Erythroblast (primary cell): Measurements from ENCODE around the gene SPAG16.
"Not testable (repeated sequence)": the region's sequence is repeated elsewhere in the genome, so short reads cannot be mapped to it uniquely, and the experiment has no call there.

Source experiments
- DNase-seq, 2 experiments: peaks; one replicate each; lab custom pipeline; 2025; lab: John Stamatoyannopoulos, UW
- GATA1 ChIP-seq: IDR thresholded peaks from 2 replicates; pipeline ENCODE4 v1.6.1; 2011; ENCODE audit warnings: low read depth, mild to moderate bottlenecking, control low read depth, low read length, moderate library complexity
- POLR2A ChIP-seq: IDR thresholded peaks from 2 replicates; pipeline ENCODE4 v1.6.1; 2011; ENCODE audit warnings: mild to moderate bottlenecking, low read length

The SPAG16 gene

GRCh38 chr2:213696442-213696841, 412.2 kb downstream of the SPAG16 start:
- no peak for DNase-seq
- TF ChIP-seq POLR2A (no peak), GATA1 (no peak)

GRCh38 chr2:213701365-213701764, 417.1 kb downstream of the SPAG16 start:
- not testable (repeated sequence) for DNase-seq

- no peak for DNase-seq
- no peak for TF ChIP-seq GATA1
Observed at GRCh38 chr2:213703406-213704098, 419.3 kb downstream of the SPAG16 start.

- no peak for DNase-seq
- TF ChIP-seq GATA1 (no peak), POLR2A (no peak)
Observed at GRCh38 chr2:213710164-213710563, 425.9 kb downstream of the SPAG16 start.

- DNase-seq, result not testable (repeated sequence)
Observed at GRCh38 chr2:213718411-213718810, 434.1 kb downstream of the SPAG16 start.

- DNase-seq, result no peak
- TF ChIP-seq POLR2A (no peak), GATA1 (no peak)
Observed at GRCh38 chr2:213722565-213722964, 438.3 kb downstream of the SPAG16 start.

GRCh38 chr2:213723041-213723560, 438.8 kb downstream of the SPAG16 start:
- TF ChIP-seq POLR2A (no peak), GATA1 (no peak)
- no peak for DNase-seq

- TF ChIP-seq GATA1 (no peak), POLR2A (no peak)
- DNase-seq, result no peak
Observed at GRCh38 chr2:213723707-213724106, 439.4 kb downstream of the SPAG16 start.

GRCh38 chr2:213726101-213726500, 441.8 kb downstream of the SPAG16 start:
- TF ChIP-seq POLR2A (no peak), GATA1 (no peak)
- no peak for DNase-seq

GRCh38 chr2:213733893-213734292, 449.6 kb downstream of the SPAG16 start:
- TF ChIP-seq GATA1 (no peak), POLR2A (no peak)
- no peak for DNase-seq

GRCh38 chr2:213740453-213740852, 456.2 kb downstream of the SPAG16 start:
- no peak for TF ChIP-seq POLR2A
- TF ChIP-seq GATA1, result no peak
- DNase-seq, result no peak

GRCh38 chr2:213751446-213751845, 467.2 kb downstream of the SPAG16 start:
- no peak for TF ChIP-seq GATA1
- TF ChIP-seq POLR2A, result no peak
- no peak for DNase-seq

GRCh38 chr2:213752575-213752974, 468.3 kb downstream of the SPAG16 start:
- DNase-seq, result no peak
- TF ChIP-seq GATA1 (no peak), POLR2A (no peak)

GRCh38 chr2:213757525-213757924, 473.3 kb downstream of the SPAG16 start:
- no peak for TF ChIP-seq POLR2A
- no peak for TF ChIP-seq GATA1

GRCh38 chr2:213763354-213763753, 479.1 kb downstream of the SPAG16 start:
- no peak for TF ChIP-seq GATA1
- no peak for TF ChIP-seq POLR2A
- no peak for DNase-seq

More at GRCh38 chr2:213757525-213757924, 473.3 kb downstream of the SPAG16 start:
- DNase-seq, result no peak
